Fibroblast of pulmonary artery (primary cell): ENCODE measurements around the gene TAS1R3.

ENCODE experiments used
- DNase-seq: peaks from one replicate; pipeline ENCODE4 v3.0.0-alpha.2; 2010; ENCODE audit warnings: low read depth
- H3K4me3 ChIP-seq: replicated peaks from 2 replicates; pipeline ENCODE4 v1.5.1; 2011; ENCODE audit warnings: low read depth, mild to moderate bottlenecking, control low read depth, low read length, moderate library complexity
- TF ChIP-seq, protein P1 (sequence below): IDR thresholded peaks from 2 replicates; pipeline ENCODE4 v1.5.1; 2011; ENCODE audit warnings: mild to moderate bottlenecking, control low read depth, low read length, inconsistent platforms; ENCODE audit errors: missing control alignments

The TAS1R3 gene

DNA sequence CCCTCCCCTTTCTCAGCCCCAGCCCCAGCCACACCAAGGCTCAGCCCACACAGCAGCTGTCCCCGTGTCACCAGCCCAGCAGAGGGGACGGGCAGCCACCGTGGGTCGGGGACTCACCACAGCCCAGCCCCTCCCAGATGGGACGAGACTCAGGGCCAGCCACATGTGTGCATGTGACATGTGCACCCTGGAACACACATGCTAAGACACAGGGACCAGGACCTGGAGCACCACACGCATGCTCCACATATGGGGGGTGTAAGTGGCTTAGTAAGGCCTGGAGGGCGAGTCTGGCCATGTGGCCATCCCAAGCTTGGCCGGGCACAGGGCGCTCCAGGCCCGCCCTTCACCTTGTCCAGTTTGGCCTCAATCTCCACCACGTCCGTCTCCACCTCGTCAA, 27.3 kb upstream of the TAS1R3 start:
- H3K4me3 ChIP-seq, result no peak overlapping the region
- TF ChIP-seq, protein P1, sequence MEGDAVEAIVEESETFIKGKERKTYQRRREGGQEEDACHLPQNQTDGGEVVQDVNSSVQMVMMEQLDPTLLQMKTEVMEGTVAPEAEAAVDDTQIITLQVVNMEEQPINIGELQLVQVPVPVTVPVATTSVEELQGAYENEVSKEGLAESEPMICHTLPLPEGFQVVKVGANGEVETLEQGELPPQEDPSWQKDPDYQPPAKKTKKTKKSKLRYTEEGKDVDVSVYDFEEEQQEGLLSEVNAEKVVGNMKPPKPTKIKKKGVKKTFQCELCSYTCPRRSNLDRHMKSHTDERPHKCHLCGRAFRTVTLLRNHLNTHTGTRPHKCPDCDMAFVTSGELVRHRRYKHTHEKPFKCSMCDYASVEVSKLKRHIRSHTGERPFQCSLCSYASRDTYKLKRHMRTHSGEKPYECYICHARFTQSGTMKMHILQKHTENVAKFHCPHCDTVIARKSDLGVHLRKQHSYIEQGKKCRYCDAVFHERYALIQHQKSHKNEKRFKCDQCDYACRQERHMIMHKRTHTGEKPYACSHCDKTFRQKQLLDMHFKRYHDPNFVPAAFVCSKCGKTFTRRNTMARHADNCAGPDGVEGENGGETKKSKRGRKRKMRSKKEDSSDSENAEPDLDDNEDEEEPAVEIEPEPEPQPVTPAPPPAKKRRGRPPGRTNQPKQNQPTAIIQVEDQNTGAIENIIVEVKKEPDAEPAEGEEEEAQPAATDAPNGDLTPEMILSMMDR, result no peak
- no peak for DNase-seq

DNA sequence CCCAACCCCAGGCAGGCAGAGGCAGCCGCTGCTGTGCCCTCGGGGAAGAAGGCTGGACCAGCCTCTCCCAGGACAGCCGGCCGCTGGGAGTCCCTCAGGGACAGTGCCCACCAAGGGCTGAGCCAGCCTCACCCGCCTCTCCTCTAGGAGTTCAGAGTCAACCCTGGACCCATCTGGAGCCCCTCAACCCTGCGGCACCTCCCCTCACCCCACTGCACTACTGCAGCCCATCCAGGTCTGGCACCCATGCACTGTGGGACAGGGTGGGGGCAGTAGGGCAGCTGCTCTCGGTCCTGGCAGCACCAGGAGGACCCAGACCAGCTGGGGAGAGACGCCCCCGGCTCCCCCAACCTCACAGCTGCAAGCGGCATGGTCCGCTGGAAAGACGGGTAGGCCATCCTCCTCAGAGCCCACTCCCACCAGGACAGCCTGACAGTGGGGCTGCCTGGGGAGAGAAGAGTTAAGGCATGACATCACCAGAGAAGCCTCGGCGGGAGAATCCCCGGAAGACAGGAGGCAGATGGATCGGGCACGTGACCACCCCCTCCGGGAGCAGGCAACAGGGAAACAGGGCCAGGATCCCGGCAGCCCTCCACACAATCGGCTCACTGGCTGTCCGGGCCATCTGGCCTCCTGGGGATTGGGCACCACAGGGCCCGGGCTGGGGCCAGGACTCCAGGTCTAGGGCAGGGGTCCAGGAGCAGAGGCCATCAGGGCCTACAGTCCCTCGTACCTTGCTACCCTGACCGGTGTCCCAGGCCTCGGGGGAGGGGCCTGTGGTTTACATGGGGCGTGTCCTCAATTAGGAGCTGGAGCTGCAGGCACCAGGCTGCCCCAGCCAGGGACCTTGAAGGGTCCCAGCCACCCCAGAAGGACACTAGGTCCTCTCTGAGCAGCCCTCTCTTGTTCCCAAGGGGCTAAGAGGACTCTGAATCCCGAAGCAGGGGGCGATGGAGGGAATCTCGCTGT, 26.5 kb upstream of the TAS1R3 start:
- peak overlapping the region; percentile 72 for H3K4me3 ChIP-seq
- DNase-seq, result peak; percentile 78

DNA sequence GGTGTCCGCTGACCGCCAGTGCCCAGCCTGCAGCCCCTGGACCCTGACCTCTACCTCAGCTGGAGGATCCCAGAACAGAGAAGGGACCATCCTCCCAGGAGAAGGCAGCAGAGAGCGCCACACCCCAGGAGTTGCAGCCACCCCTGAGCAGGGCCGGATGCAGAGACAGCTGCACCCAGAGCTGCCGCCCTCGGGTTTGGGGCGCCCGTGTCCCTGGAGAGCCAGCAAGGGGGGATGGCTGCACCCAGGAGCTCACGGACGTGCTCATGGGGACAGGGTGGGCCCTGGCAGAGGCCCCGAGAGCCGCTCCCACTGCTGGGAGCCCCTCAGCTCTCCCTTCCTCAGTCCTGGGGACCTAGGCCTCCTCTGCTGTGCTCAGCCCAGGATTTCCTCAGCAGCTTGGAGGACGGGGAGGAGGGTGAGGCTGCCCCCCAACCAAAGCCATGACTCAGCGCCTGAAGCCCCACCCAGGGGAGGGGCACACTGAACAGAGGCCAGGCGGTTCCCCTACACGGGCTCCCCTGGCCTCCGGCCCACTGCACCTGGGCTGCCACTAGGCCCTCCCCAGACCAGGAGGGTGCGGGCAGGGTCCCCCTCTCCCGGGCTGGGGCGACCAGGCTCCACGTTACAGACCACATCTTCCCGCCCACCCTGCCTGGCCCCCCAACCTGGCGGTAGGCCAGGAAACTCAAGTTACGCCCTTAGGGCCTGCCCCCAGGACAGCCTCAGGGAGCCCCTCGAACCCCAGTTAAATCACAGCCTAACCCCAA, 25.6 kb upstream of the TAS1R3 start:
- TF ChIP-seq, protein P1, result no peak
- H3K4me3 ChIP-seq, result peak overlapping the region; percentile 72
- peak; percentile 70 for DNase-seq

More for the DNA sequence above, 26.5 kb upstream of the TAS1R3 start:
- TF ChIP-seq, protein P1, result no peak

DNA sequence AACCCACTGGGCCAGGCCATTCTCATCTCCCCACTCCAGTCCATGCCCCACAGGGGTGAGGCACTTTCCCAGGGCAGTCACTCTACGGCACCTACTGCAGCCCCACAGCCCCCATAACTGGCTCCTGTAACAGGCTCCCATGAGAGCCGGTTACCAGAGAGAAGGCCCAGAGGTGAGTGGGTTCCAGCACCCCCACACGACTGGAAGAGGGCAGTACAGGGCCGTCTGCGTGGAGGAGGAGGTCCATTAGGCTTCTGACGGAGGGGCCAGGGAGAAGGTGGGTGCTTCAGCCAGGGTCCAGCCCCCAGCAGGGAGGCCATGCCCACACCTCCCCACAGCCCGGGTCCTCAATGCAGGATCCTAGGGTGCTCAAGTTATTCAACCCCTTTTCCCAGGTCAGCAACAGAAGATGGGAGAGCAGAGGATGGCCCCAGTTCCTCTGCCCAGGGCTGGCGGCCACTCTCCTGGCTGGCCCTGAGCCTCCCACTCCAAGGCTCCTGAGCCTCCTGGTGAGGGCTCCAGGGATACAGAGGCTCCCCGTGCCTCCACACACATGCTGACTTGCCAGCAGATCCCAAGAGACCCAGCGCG, 24.9 kb upstream of the TAS1R3 start:
- peak overlapping the region; percentile 72 for H3K4me3 ChIP-seq
- DNase-seq, result no peak

DNA sequence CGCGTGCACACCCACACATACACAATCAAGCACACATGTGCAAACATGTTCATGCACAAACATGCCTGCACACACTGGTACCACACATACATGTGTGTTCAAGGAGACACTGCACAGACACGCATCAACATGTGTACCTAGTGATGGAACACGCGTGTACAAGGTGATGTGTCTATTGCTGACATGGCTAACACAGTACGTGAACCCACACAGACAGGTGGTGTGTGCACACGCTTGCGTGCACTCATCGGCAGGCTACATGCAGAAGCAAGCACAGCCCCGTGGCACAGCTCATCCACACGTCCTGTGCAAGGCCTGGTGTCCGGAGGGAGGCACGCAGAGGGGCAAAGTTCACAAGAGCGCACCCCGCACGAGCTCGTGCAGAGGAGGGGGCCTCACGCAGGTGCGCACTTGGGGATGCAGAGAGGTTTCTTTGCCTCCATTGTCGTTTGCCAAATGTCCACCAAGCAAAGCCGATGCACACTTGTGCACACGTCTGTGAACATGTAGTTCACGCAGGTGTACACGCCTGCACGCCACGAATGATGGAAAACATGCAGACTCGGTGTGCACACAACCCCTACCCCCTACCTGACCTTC, 24.3 kb upstream of the TAS1R3 start:
- peak overlapping the region; percentile 72 for H3K4me3 ChIP-seq
- TF ChIP-seq, protein P1, result no peak
- no peak for DNase-seq

More for the DNA sequence above, 24.9 kb upstream of the TAS1R3 start:
- TF ChIP-seq, protein P1, result peak; percentile 14

DNA sequence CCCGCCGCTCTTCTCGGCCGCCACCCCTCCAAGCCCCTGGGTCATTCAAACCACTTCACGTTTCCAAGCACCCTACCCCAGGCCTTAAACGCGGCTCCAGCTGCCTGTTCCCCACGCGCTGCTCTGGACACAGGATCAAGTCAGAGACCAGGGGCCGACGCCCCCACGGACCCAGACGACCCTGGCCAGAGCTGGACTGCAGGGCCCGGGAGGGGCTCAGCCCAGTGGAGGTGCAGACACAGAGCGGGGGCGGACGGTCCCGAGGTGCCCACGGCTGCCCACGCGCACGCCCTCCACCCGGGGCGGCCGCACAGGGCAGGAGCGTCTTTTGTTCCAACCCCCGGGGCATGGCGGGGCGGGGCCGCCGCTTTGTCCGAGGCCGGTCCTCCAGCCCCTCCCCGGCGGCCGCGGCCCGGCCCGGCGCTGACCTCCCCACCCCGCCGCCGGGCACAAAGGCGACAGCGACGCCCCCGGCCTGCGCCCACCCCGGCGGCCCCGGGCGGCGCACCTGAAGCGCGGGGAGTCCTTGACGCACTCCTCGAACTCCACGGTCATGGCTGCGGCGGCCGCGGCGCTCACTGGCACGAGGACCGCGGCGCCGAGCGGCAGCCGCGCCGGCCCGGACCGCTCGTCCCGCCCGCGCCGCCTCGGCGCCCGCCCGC, 23.7 kb upstream of the TAS1R3 start:
- TF ChIP-seq, protein P1, result no peak
- no peak for DNase-seq
- peak overlapping the region; percentile 72 for H3K4me3 ChIP-seq
